ENCODE measurements around the gene PRKCH.
"Not testable (repeated sequence)": the region's sequence is repeated elsewhere in the genome, so short reads cannot be mapped to it uniquely, and the experiment has no call there.

PRKCH gene

GRCh38 chr14:61308198-61308597, 13.2 kb upstream of the PRKCH start:
- Histone ChIP-seq H3K27me3 (ENCODE audit: control insufficient read depth, insufficient read depth, low read length) (no peaks in the 10 kb centered on the region), H3K9ac (ENCODE audit: low read length) (no peak overlapping the region), H3K27ac (ENCODE audit: low read depth, low read length) (no peak overlapping the region), H3K4me3 (ENCODE audit: low read depth, low read length) (no peak overlapping the region), H3K9me3 (ENCODE audit: control insufficient read depth, insufficient read depth, low read depth, low read length) (peaks cover 22% of the 10 kb centered on the region), H3K4me1 (ENCODE audit: control insufficient read depth, insufficient read depth, low read length) (no peaks in the 10 kb centered on the region), H3K36me3 (ENCODE audit: control insufficient read depth, insufficient read depth, low read length) (no peaks in the 10 kb centered on the region)

DNA sequence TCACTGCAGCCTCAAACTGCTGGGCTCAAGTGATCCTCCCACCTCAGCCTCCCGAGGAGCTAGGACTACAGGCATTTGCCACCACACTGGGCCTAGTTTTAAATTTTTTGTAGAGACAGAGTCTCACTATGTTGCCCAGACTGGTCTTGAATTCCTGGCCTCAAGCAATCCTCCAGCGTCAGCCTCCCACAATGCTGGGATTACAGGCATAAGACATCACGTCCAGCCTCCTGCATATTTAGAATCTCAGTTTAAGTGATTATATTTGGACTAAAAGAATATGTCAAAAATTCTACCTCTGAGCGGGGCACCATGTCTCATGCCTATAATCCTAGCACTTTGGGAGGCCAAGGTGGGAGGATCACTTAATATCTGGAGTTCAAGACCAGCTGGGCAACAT, 12.7 kb upstream of the PRKCH start:
- not testable (repeated sequence) for H3K36me3 ChIP-seq (ENCODE audit: control insufficient read depth, insufficient read depth, low read length); H3K27me3 ChIP-seq (ENCODE audit: control insufficient read depth, insufficient read depth, low read length); H3K27ac ChIP-seq (ENCODE audit: low read depth, low read length); H3K4me1 ChIP-seq (ENCODE audit: control insufficient read depth, insufficient read depth, low read length); H3K4me3 ChIP-seq (ENCODE audit: low read depth, low read length); H3K9ac ChIP-seq (ENCODE audit: low read length)
- H3K9me3 ChIP-seq (ENCODE audit: control insufficient read depth, insufficient read depth, low read depth, low read length), result peaks cover 25% of the 10 kb centered on the region

DNA sequence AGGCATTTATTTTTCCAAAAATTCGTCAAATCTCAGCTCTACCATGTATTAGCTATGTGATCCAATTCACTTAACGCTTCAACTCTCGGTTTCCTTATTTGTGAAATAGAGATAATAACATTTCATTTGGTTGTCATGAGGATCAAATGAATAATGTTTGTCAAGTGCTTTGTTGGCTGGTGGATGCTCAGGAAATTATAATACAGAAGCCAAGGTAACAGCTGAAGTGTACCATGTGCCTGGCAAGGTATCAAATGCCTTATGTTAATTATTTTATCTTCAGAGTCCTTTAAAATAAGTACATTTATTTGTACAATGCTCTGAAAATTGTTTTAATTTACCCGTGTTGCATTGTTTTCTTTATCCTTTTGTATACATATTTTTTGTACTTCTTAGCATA, 6.1 kb upstream of the PRKCH start:
- Histone ChIP-seq H3K9ac (ENCODE audit: low read length) (no peak overlapping the region), H3K9me3 (ENCODE audit: control insufficient read depth, insufficient read depth, low read depth, low read length) (peaks cover 16% of the 10 kb centered on the region), H3K27ac (ENCODE audit: low read depth, low read length) (no peak overlapping the region), H3K36me3 (ENCODE audit: control insufficient read depth, insufficient read depth, low read length) (no peaks in the 10 kb centered on the region), H3K4me1 (ENCODE audit: control insufficient read depth, insufficient read depth, low read length) (no peaks in the 10 kb centered on the region), H3K4me3 (ENCODE audit: low read depth, low read length) (no peak overlapping the region), H3K27me3 (ENCODE audit: control insufficient read depth, insufficient read depth, low read length) (peaks cover 4% of the 10 kb centered on the region)

- Histone ChIP-seq H3K27me3 (ENCODE audit: control insufficient read depth, insufficient read depth, low read length) (peaks cover 42% of the 10 kb centered on the region), H3K27ac (ENCODE audit: low read depth, low read length) (no peak overlapping the region), H3K36me3 (ENCODE audit: control insufficient read depth, insufficient read depth, low read length) (no peaks in the 10 kb centered on the region)
These were observed 2.3 kb upstream of the PRKCH start for GRCh38 chr14:61319086-61319485.

GRCh38 chr14:61319706-61320105, 1.7 kb upstream of the PRKCH start:
- Histone ChIP-seq H3K27me3 (ENCODE audit: control insufficient read depth, insufficient read depth, low read length) (peaks cover 44% of the 10 kb centered on the region), H3K9me3 (ENCODE audit: control insufficient read depth, insufficient read depth, low read depth, low read length) (no peaks in the 10 kb centered on the region), H3K9ac (ENCODE audit: low read length) (no peak overlapping the region), H3K27ac (ENCODE audit: low read depth, low read length) (no peak overlapping the region), H3K36me3 (ENCODE audit: control insufficient read depth, insufficient read depth, low read length) (no peaks in the 10 kb centered on the region), H3K4me1 (ENCODE audit: control insufficient read depth, insufficient read depth, low read length) (peaks cover 12% of the 10 kb centered on the region), H3K4me3 (ENCODE audit: low read depth, low read length) (no peak overlapping the region)

More at GRCh38 chr14:61319086-61319485, 2.3 kb upstream of the PRKCH start:
- Histone ChIP-seq H3K4me3 (ENCODE audit: low read depth, low read length) (no peak overlapping the region), H3K9ac (ENCODE audit: low read length) (no peak overlapping the region), H3K4me1 (ENCODE audit: control insufficient read depth, insufficient read depth, low read length) (peaks cover 12% of the 10 kb centered on the region), H3K9me3 (ENCODE audit: control insufficient read depth, insufficient read depth, low read depth, low read length) (no peaks in the 10 kb centered on the region)

- H3K4me3 ChIP-seq (ENCODE audit: low read depth, low read length); H3K27ac ChIP-seq (ENCODE audit: low read depth, low read length); H3K36me3 ChIP-seq (ENCODE audit: control insufficient read depth, insufficient read depth, low read length); H3K9ac ChIP-seq (ENCODE audit: low read length); H3K9me3 ChIP-seq (ENCODE audit: control insufficient read depth, insufficient read depth, low read depth, low read length): not testable (repeated sequence)
- peaks cover 44% of the 10 kb centered on the region for H3K27me3 ChIP-seq (ENCODE audit: control insufficient read depth, insufficient read depth, low read length)
- peaks cover 12% of the 10 kb centered on the region for H3K4me1 ChIP-seq (ENCODE audit: control insufficient read depth, insufficient read depth, low read length)
These were observed 1.2 kb upstream of the PRKCH start for GRCh38 chr14:61320170-61320569.

DNA sequence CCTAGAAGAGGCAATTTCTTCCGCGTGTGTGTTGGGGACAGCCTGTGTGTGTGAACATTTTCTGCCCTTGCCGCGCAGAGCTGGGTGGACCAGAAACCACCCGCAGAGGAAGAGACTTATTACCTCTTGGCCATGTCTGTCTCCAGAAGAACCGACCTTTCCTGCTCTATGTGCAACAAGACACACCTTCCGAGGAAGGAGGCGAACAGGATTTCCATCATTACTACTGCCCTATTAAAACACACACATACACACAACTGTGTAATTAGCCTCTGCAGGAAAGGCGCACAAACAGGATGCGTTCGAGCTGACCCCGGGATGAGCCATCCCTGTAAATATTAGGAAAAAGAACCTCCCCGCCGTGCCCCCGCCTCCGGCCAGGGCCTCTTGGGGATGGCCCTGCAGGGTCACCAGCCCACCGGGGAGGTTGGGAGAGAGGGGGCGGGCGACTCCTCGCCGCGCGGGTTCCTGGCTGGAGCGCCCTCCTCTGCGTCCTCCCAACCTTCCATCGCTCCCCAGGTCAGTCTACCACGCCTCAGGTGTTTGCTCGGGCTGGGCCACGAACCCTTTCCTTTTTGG, 484 bp upstream of the PRKCH start:
- H3K9ac ChIP-seq (ENCODE audit: low read length), result peak overlapping the region; percentile 29

GRCh38 chr14:61322011-61322798, 826 bp downstream of the PRKCH start:
- H3K27me3 ChIP-seq (ENCODE audit: control insufficient read depth, insufficient read depth, low read length), result peaks cover 44% of the 10 kb centered on the region
- no peaks in the 10 kb centered on the region for H3K36me3 ChIP-seq (ENCODE audit: control insufficient read depth, insufficient read depth, low read length)
- peaks cover 6% of the 10 kb centered on the region for H3K9me3 ChIP-seq (ENCODE audit: control insufficient read depth, insufficient read depth, low read depth, low read length)
- H3K9ac ChIP-seq (ENCODE audit: low read length), result peak overlapping the region; percentile 43
- peaks cover 15% of the 10 kb centered on the region for H3K4me1 ChIP-seq (ENCODE audit: control insufficient read depth, insufficient read depth, low read length)
- no peak overlapping the region for H3K27ac ChIP-seq (ENCODE audit: low read depth, low read length)
- peak overlapping the region; percentile 76 for H3K4me3 ChIP-seq (ENCODE audit: low read depth, low read length)

More for the DNA sequence above, 484 bp upstream of the PRKCH start:
- H3K4me3 ChIP-seq (ENCODE audit: low read depth, low read length), result peak overlapping the region; percentile 76
- no peaks in the 10 kb centered on the region for H3K36me3 ChIP-seq (ENCODE audit: control insufficient read depth, insufficient read depth, low read length)
- H3K27ac ChIP-seq (ENCODE audit: low read depth, low read length), result no peak overlapping the region
- H3K4me1 ChIP-seq (ENCODE audit: control insufficient read depth, insufficient read depth, low read length), result peaks cover 12% of the 10 kb centered on the region
- peaks cover 44% of the 10 kb centered on the region for H3K27me3 ChIP-seq (ENCODE audit: control insufficient read depth, insufficient read depth, low read length)
- H3K9me3 ChIP-seq (ENCODE audit: control insufficient read depth, insufficient read depth, low read depth, low read length), result peaks cover 3% of the 10 kb centered on the region

- no peaks in the 10 kb centered on the region for H3K36me3 ChIP-seq (ENCODE audit: control insufficient read depth, insufficient read depth, low read length)
- H3K27me3 ChIP-seq (ENCODE audit: control insufficient read depth, insufficient read depth, low read length), result peaks cover 44% of the 10 kb centered on the region
- no peak overlapping the region for H3K27ac ChIP-seq (ENCODE audit: low read depth, low read length)
- no peak overlapping the region for H3K9ac ChIP-seq (ENCODE audit: low read length)
- H3K4me3 ChIP-seq (ENCODE audit: low read depth, low read length), result peak overlapping the region; percentile 76
- peaks cover 15% of the 10 kb centered on the region for H3K4me1 ChIP-seq (ENCODE audit: control insufficient read depth, insufficient read depth, low read length)
- H3K9me3 ChIP-seq (ENCODE audit: control insufficient read depth, insufficient read depth, low read depth, low read length), result peaks cover 6% of the 10 kb centered on the region
These were observed 1.5 kb downstream of the PRKCH start for GRCh38 chr14:61322799-61323290.

DNA sequence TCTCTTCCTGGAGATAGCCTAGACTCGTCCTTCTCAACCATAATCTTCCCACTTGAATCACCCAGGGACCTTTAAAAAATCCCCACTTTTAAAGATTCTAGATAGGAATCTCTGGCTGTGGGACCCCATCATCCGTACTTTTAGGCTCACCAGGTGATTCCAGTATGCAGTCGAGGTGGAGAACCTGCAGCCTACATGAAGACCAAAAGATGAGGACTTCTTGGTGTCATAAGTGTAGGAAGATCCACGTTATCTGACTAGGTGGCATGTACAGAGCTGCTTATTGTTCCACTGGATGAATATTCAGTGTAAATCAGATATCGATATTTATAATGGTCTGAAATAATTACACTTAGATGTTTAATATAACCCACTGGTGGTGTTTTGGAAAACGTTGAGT, 2.6 kb downstream of the PRKCH start:
- H3K27ac ChIP-seq (ENCODE audit: low read depth, low read length), result no peak overlapping the region
- peaks cover 44% of the 10 kb centered on the region for H3K27me3 ChIP-seq (ENCODE audit: control insufficient read depth, insufficient read depth, low read length)
- H3K4me3 ChIP-seq (ENCODE audit: low read depth, low read length), result no peak overlapping the region
- peaks cover 15% of the 10 kb centered on the region for H3K4me1 ChIP-seq (ENCODE audit: control insufficient read depth, insufficient read depth, low read length)
- H3K9ac ChIP-seq (ENCODE audit: low read length), result no peak overlapping the region
- H3K36me3 ChIP-seq (ENCODE audit: control insufficient read depth, insufficient read depth, low read length), result no peaks in the 10 kb centered on the region
- H3K9me3 ChIP-seq (ENCODE audit: control insufficient read depth, insufficient read depth, low read depth, low read length), result peaks cover 6% of the 10 kb centered on the region

GRCh38 chr14:61325166-61325565, 3.8 kb downstream of the PRKCH start:
- Histone ChIP-seq H3K9me3 (ENCODE audit: control insufficient read depth, insufficient read depth, low read depth, low read length) (peaks cover 6% of the 10 kb centered on the region), H3K4me3 (ENCODE audit: low read depth, low read length) (no peak overlapping the region), H3K27ac (ENCODE audit: low read depth, low read length) (no peak overlapping the region), H3K36me3 (ENCODE audit: control insufficient read depth, insufficient read depth, low read length) (no peaks in the 10 kb centered on the region), H3K9ac (ENCODE audit: low read length) (no peak overlapping the region), H3K27me3 (ENCODE audit: control insufficient read depth, insufficient read depth, low read length) (peaks cover 40% of the 10 kb centered on the region), H3K4me1 (ENCODE audit: control insufficient read depth, insufficient read depth, low read length) (peaks cover 15% of the 10 kb centered on the region)
